Measurements from ENCODE around the gene RHOH. TPM values are rescaled to one million over a fixed set of nuclear protein-coding genes. Genes with fewer than 3 reads are reported as not detected.

Gene RHOH
- total and polyA plus RNA-seq, 9 of the 15 experiments (the other 6 are each of a cell fraction or from before 2014, with no cell fraction given) = 14.3 to 37.7 (median 23.2) TPM

- TF ChIP-seq ZNF407 (IDR thresholded peaks at IDR 0.05; ENCODE audit: low read depth) (no peak), ZNF583 (CRISPR knock-in tag; IDR thresholded peaks at IDR 0.05) (no peak), GABPA (tag; conservative IDR thresholded peaks at IDR 0.05; ENCODE audit: low read depth) (peak; percentile 21; the same call in 1 of the 2 replicates), MLX (CRISPR knock-in tag; conservative IDR thresholded peaks at IDR 0.05) (0 out of 4 replicates have a peak, but pooled peaks of 1 of the 2 experiments have one; percentile 80)
These were observed 9.6 kb downstream of the RHOH start (continued) for GRCh38 chr4:40206426-40206825.

Data from K562 (cell line).